H1 (cell line): ENCODE data around the gene SKIC3. TPM values are rescaled to one million over a fixed set of nuclear protein-coding genes. Genes with fewer than 3 reads are reported as not detected.

Experiments
- CTCF ChIA-PET: fragments of 300-600 bp; sonication (Branson Sonifier 250); formaldehyde crosslinking; loops from one replicate; lab custom pipeline; 2021; ENCODE audit not compliant: partially characterized antibody; lab: Charles Lee
- POLR2A ChIA-PET: fragments of 300-600 bp; sonication (Branson Sonifier 250); formaldehyde crosslinking; loops from one replicate; lab custom pipeline; 2021; ENCODE audit warnings: inconsistent platforms; ENCODE audit not compliant: partially characterized antibody; lab: Charles Lee
- DNase-seq, 2 experiments: peaks; one replicate each; pipeline versions ENCODE4 v3.0.0 to v3.0.0-alpha.2; 2010 to 2022; ENCODE audit warnings: low spot score in 2 of 2, low read depth in 1 of 2, mixed read lengths in 1 of 2
- FAIRE-seq: peaks from 2 replicates; lab custom pipeline; 2011; peaks lifted over from hg19 to GRCh38; lab: Jason Lieb, UNC
- H2AFZ ChIP-seq: 2 replicates; pipeline ENCODE4 v1.8.1; 2012; ENCODE audit warnings: low read length, inconsistent platforms
- H2AK5ac ChIP-seq: 2 replicates; pipeline ENCODE4 v1.6.1; 2013; ENCODE audit warnings: low read depth, low read length
- H2BK120ac ChIP-seq: replicated peaks from 2 replicates; pipeline ENCODE3; 2013; ENCODE audit warnings: low read depth, low read length, inconsistent platforms
- H2BK12ac ChIP-seq: 2 replicates; pipeline ENCODE4 v1.6.1; 2013; ENCODE audit warnings: low read depth, low read length
- H2BK15ac ChIP-seq: 2 replicates; pipeline ENCODE4 v1.6.1; 2013; ENCODE audit warnings: low read length
- H2BK20ac ChIP-seq: 2 replicates; pipeline ENCODE4 v1.6.1; 2013; ENCODE audit warnings: low read length
- H2BK5ac ChIP-seq: 2 replicates; pipeline ENCODE4 v1.6.1; 2013; ENCODE audit warnings: low read depth, low read length
- H3K14ac ChIP-seq: 2 replicates; pipeline ENCODE4 v1.6.1; 2013; ENCODE audit warnings: inconsistent platforms; ENCODE audit not compliant: insufficient read length
- H3K18ac ChIP-seq: 2 replicates; pipeline ENCODE4 v1.6.1; 2013; ENCODE audit warnings: low read length; ENCODE audit errors: extremely low read depth
- H3K23ac ChIP-seq: 2 replicates; pipeline ENCODE4 v1.6.1; 2013; ENCODE audit warnings: inconsistent platforms; ENCODE audit not compliant: insufficient read length
- H3K23me2 ChIP-seq: 2 replicates; pipeline ENCODE4 v1.6.1; 2013; ENCODE audit warnings: low read depth, low read length
- H3K27ac ChIP-seq: 2 replicates; pipeline ENCODE4 v1.6.1; 2011; ENCODE audit warnings: low read depth, low read length, inconsistent platforms
- H3K27me3 ChIP-seq, 4 experiments: replicated peaks in 1 of 4; 1 replicate in 1 of 4; 2 replicates in 3 of 4; pipeline versions ENCODE4 v1.6.1 to v1.8.1; 2011 to 2013; ENCODE audit warnings: low read length in 3 of 4, mild to moderate bottlenecking in 3 of 4, inconsistent platforms in 2 of 4, mixed read lengths in 2 of 4, moderate library complexity in 1 of 4; ENCODE audit not compliant: control insufficient read depth in 3 of 4, insufficient read depth in 3 of 4; ENCODE audit errors: extremely low read depth in 1 of 4
- H3K36me3 ChIP-seq, 4 experiments: 2 replicates each; pipeline versions ENCODE4 v1.6.1 to v1.8.1; 2011 to 2013; ENCODE audit warnings: mild to moderate bottlenecking in 4 of 4, low read length in 3 of 4, moderate library complexity in 2 of 4, control low read depth in 1 of 4, inconsistent platforms in 1 of 4; ENCODE audit not compliant: insufficient read depth in 4 of 4, control insufficient read depth in 2 of 4
- H3K4ac ChIP-seq: replicated peaks from 2 replicates; pipeline ENCODE3; 2013; ENCODE audit warnings: low read length, low read depth, mixed read lengths, inconsistent platforms; ENCODE audit not compliant: insufficient read length
- H3K4me1 ChIP-seq, 4 experiments: replicated peaks in 1 of 4; 1 replicate in 1 of 4; 2 replicates in 3 of 4; pipeline versions ENCODE4 v1.6.1 to v1.8.1; 2011 to 2013; ENCODE audit warnings: low read length in 3 of 4, inconsistent platforms in 2 of 4, mixed read lengths in 1 of 4; ENCODE audit not compliant: insufficient read depth in 4 of 4, control insufficient read depth in 3 of 4
- H3K4me2 ChIP-seq, 2 experiments: 2 replicates each; pipeline versions ENCODE4 v1.6.1 to v1.8.1; 2011 to 2013; ENCODE audit warnings: low read depth in 2 of 2, low read length in 2 of 2, control low read depth in 1 of 2, inconsistent platforms in 1 of 2, mild to moderate bottlenecking in 1 of 2; ENCODE audit not compliant: insufficient read depth in 1 of 2
- H3K4me3 ChIP-seq, 4 experiments: fragments of 200-600, 300-600 bp in 1 of 4; sonication (generic), shearing (Covaris generic), sonication (Bioruptor Twin) in 1 of 4; 2 replicates each; pipeline versions ENCODE4 v1.5.1 to v1.8.1; 2011 to 2016; ENCODE audit warnings: low read length in 4 of 4, low read depth in 3 of 4, control low read depth in 2 of 4, inconsistent platforms in 2 of 4, mild to moderate bottlenecking in 2 of 4, mixed read lengths in 1 of 4, moderate library complexity in 1 of 4; ENCODE audit not compliant: insufficient read depth in 2 of 4; ENCODE audit errors: extremely low read depth in 1 of 4
- H3K56ac ChIP-seq: replicated peaks from 2 replicates; pipeline ENCODE3; 2013; ENCODE audit warnings: low read depth, mild to moderate bottlenecking, mixed read lengths, low read length, inconsistent platforms; ENCODE audit not compliant: insufficient read length
- H3K79me1 ChIP-seq: 2 replicates; pipeline ENCODE4 v1.6.1; 2013; ENCODE audit warnings: low read depth, low read length, control low read depth
- H3K79me2 ChIP-seq, 2 experiments: 2 replicates each; pipeline versions ENCODE4 v1.6.1 to v1.8.1; 2012 to 2013; ENCODE audit warnings: low read length in 2 of 2, mild to moderate bottlenecking in 2 of 2, inconsistent platforms in 1 of 2; ENCODE audit not compliant: insufficient read depth in 2 of 2, control insufficient read depth in 1 of 2
- H3K9ac ChIP-seq, 4 experiments: replicated peaks in 1 of 4; 1 replicate in 1 of 4; 2 replicates in 3 of 4; pipeline versions ENCODE4 v1.6.1 to v1.8.1; 2011 to 2013; ENCODE audit warnings: low read depth in 3 of 4, low read length in 3 of 4, control low read depth in 2 of 4, mild to moderate bottlenecking in 2 of 4, moderate library complexity in 2 of 4, inconsistent platforms in 1 of 4; ENCODE audit errors: extremely low read depth in 1 of 4
- H3K9me3 ChIP-seq, 2 experiments: 2 replicates each; pipeline versions ENCODE4 v1.6.1 to v1.8.1; 2012 to 2013; ENCODE audit warnings: mild to moderate bottlenecking in 2 of 2, moderate library complexity in 2 of 2, control low read depth in 1 of 2, inconsistent platforms in 1 of 2, low read depth in 1 of 2, low read length in 1 of 2, mixed read lengths in 1 of 2; ENCODE audit not compliant: insufficient read depth in 2 of 2
- H4K20me1 ChIP-seq, 2 experiments: replicated peaks in 1 of 2; 2 replicates each; pipeline versions ENCODE3 to v1.8.1; 2011 to 2013; ENCODE audit warnings: inconsistent platforms in 2 of 2, low read length in 2 of 2, mild to moderate bottlenecking in 1 of 2; ENCODE audit not compliant: insufficient read depth in 2 of 2, control insufficient read depth in 1 of 2
- H4K5ac ChIP-seq: 2 replicates; pipeline ENCODE4 v1.6.1; 2013; ENCODE audit warnings: low read length, low read depth, mixed read lengths, inconsistent platforms; ENCODE audit not compliant: insufficient read length
- H4K8ac ChIP-seq: 2 replicates; pipeline ENCODE4 v1.8.0; 2013; ENCODE audit warnings: mild to moderate bottlenecking, moderate library complexity, low read length, inconsistent platforms; ENCODE audit not compliant: insufficient read depth; ENCODE audit errors: extremely low read depth
- H4K91ac ChIP-seq: replicated peaks from 2 replicates; pipeline ENCODE3; 2013; ENCODE audit warnings: low read length, mixed read lengths, inconsistent platforms; ENCODE audit not compliant: insufficient read length
- ASH2L ChIP-seq: fragments of 200-600, 300-600 bp; sonication (generic); IDR thresholded peaks from one replicate; pipeline ENCODE4 v1.7.1; 2017; ENCODE audit warnings: low read length
- CHD1 ChIP-seq: IDR thresholded peaks from 2 replicates; pipeline ENCODE4 v1.6.1; 2012; ENCODE audit warnings: low read depth, low read length, improper control_type of control experiment
- EP300 ChIP-seq, 2 experiments: IDR thresholded peaks; 1 replicate in 1 of 2; 2 replicates in 1 of 2; pipeline ENCODE4 v1.6.1; 2011 to 2012; ENCODE audit warnings: low read depth in 2 of 2, low read length in 2 of 2, mild to moderate bottlenecking in 2 of 2, borderline replicate concordance in 1 of 2, inconsistent platforms in 1 of 2, moderate library complexity in 1 of 2
- HDAC2 ChIP-seq, 2 experiments: fragments of 300-600 bp in 1 of 2; sonication (generic) in 1 of 2; IDR thresholded peaks; 2 replicates each; pipeline ENCODE4 v1.6.1; 2011 to 2012; ENCODE audit warnings: low read depth in 2 of 2, low read length in 2 of 2, mild to moderate bottlenecking in 2 of 2, moderate library complexity in 2 of 2, borderline replicate concordance in 1 of 2, inconsistent platforms in 1 of 2
- MAX ChIP-seq: IDR thresholded peaks from 2 replicates; pipeline ENCODE4 v1.6.1; 2012; ENCODE audit warnings: inconsistent platforms
- PHF8 ChIP-seq: fragments of 200-600 bp; sonication (generic); conservative IDR thresholded peaks from 2 replicates; pipeline ENCODE4 v1.7.1; 2012; ENCODE audit warnings: low read depth, mild to moderate bottlenecking, inconsistent platforms, low read length, moderate library complexity
- SIN3A ChIP-seq, 2 experiments: IDR thresholded peaks in 1 of 2; conservative IDR thresholded peaks in 1 of 2; 2 replicates each; pipeline ENCODE4 v1.6.1; 2011 to 2012; ENCODE audit warnings: low read length in 2 of 2, improper control_type of control experiment in 1 of 2, low read depth in 1 of 2, mild to moderate bottlenecking in 1 of 2
- SP4 ChIP-seq: IDR thresholded peaks from 2 replicates; pipeline ENCODE4 v1.6.1; 2012; ENCODE audit warnings: low read length, inconsistent platforms
- TCF12 ChIP-seq: IDR thresholded peaks from 2 replicates; pipeline ENCODE4 v1.6.1; 2011; ENCODE audit warnings: low read depth, mild to moderate bottlenecking, low read length
- WGBS, 2 experiments: shearing (Covaris generic) in 1 of 2; methylation state at CpG; one replicate each; pipeline versions ENCODE4 v1.1.6 to v1.1.7; 2013 to 2015; ENCODE audit warnings: low lambda C conversion rate in 2 of 2, mixed read lengths in 2 of 2, inconsistent platforms in 1 of 2, low coverage in 1 of 2, missing lambda C conversion rate in 1 of 2; ENCODE audit not compliant: insufficient replicate concordance in 2 of 2, insufficient coverage in 1 of 2, insufficient read length in 1 of 2; ENCODE audit errors: extremely low coverage in 1 of 2, missing lambda C conversion rate in 1 of 2; 5-methylcytosine and 5-hydroxymethylcytosine counted together
- polyA plus RNA-seq, 7 experiments: library from polyadenylated mRNA; depleted of rRNA in 3 of 7; stranded (reverse) in 5 of 7; unstranded in 2 of 7; fragments of >200 nt in 5 of 7; fragments of 200-250 nt in 2 of 7; gene quantifications; 1 replicate in 5 of 7; 2 replicates in 1 of 7; 4 replicates in 1 of 7; pipeline versions ENCODE4 v1.2.1 to v1.2.3, GENCODE V29; 2011 to 2013; ENCODE audit warnings: missing spikeins in 2 of 7, mixed read lengths in 2 of 7
- total RNA-seq: library from RNA; stranded (reverse); fragmentation: NEBNext Ultra II Directional; extraction: Animal tissue kit (Norgen Biotek cat#: 25700); gene quantifications from 2 replicates; pipeline ENCODE4 v1.2.1, GENCODE V29; 2021

Gene SKIC3
- total and polyA plus RNA-seq, 2 of the 8 experiments (the other 6 are each of a cell fraction or from before 2014, with no cell fraction given) = 13.7 to 53.7 TPM

- Histone ChIP-seq H3K23me2 (no peaks in the 10 kb centered on the region), H2BK5ac (no peak overlapping the region), H3K14ac (no peak overlapping the region), H3K9me3 (no peaks in the 10 kb centered on the region), H2BK20ac (no peak overlapping the region), H3K79me2 (peaks cover 0 to 13% of the 10 kb centered on the region in 2 experiments; a peak in 2 of 4 replicates), H2BK15ac (no peak overlapping the region), H3K4me3 (no peak overlapping the region), H4K20me1 (peaks cover 0 to under 1% of the 10 kb centered on the region in 2 experiments), H2AFZ (no peak overlapping the region), H4K91ac (no peak overlapping the region), H4K5ac (no peak overlapping the region), H3K4me2 (no peak overlapping the region), H3K36me3 (peaks cover 0 to 3% (median 0%) of the 10 kb centered on the region in 4 experiments; a peak in 1 of 8 replicates), H3K23ac (no peak overlapping the region), H3K79me1 (no peaks in the 10 kb centered on the region; the same call in 1 of the 2 replicates), H3K56ac (no peak overlapping the region), H2BK12ac (no peak overlapping the region), H3K4ac (no peak overlapping the region), H2AK5ac (no peak overlapping the region), H4K8ac (no peak overlapping the region), H3K27ac (no peak overlapping the region), H3K9ac (no peak overlapping the region), H3K18ac (no peak overlapping the region), H3K27me3 (no peaks in the 10 kb centered on the region), H2BK120ac (no peak overlapping the region), H3K4me1 (no peaks in the 10 kb centered on the region)
- WGBS, 2 experiments = 80% methylated on average over 1 of the region's 1 CpG; no CpG with 5 or more reads in 1 of the 2 experiments
- ChIA-PET CTCF (no interaction called here), POLR2A (no interaction called here)
- no peak for DNase-seq
- FAIRE-seq = no peak
- no peak for TF ChIP-seq EP300 (IDR thresholded peaks at IDR 0.05; ENCODE audit: borderline replicate concordance in 1 of 2, low read depth in 2 of 2, low read length in 2 of 2)
- TF ChIP-seq MAX = no peak
- no peak for TF ChIP-seq TCF12
- no peak for TF ChIP-seq SIN3A (conservative IDR thresholded peaks at IDR 0.05 in 1 of 2, IDR thresholded peaks at IDR 0.05 in 1 of 2; ENCODE audit: low read depth in 1 of 2, low read length in 2 of 2)
- TF ChIP-seq ASH2L = no peak
- TF ChIP-seq CHD1 = no peak
- no peak for TF ChIP-seq HDAC2 (IDR thresholded peaks at IDR 0.05; ENCODE audit: borderline replicate concordance in 1 of 2, low read depth in 2 of 2, low read length in 2 of 2)
- TF ChIP-seq PHF8 = no peak
- TF ChIP-seq SP4 = no peak
Measured at GRCh38 chr5:95562282-95562681, 7.5 kb upstream of the SKIC3 start.
